Memory B cell (primary cell): ENCODE results near the gene CYP3A4.

Experiments used
- ATAC-seq: fragments of 150-1000 bp; cut with Tn5 transposase; 2 replicates; pipeline ENCODE4 v1.10.0; 2021; ENCODE audit warnings: low read depth, mild to moderate bottlenecking, moderate library complexity
- DNase-seq, 2 donors: peaks; one replicate each; pipeline ENCODE4 v3.0.0; 2022; ENCODE audit warnings: low spot score in 2 of 2
- H3K27ac Mint-ChIP-seq: one replicate; pipeline ENCODE4 v1.8.0; 2022; ENCODE audit warnings: mild to moderate bottlenecking, moderate library complexity, mixed read lengths
- H3K27me3 Mint-ChIP-seq: one replicate; pipeline ENCODE4 v1.8.0; 2022; ENCODE audit warnings: mixed read lengths
- H3K36me3 Mint-ChIP-seq: one replicate; pipeline ENCODE4 v1.8.0; 2022; ENCODE audit warnings: mild to moderate bottlenecking, mixed read lengths
- H3K4me1 Mint-ChIP-seq: one replicate; pipeline ENCODE4 v1.8.0; 2022; ENCODE audit warnings: mixed read lengths
- H3K4me3 Mint-ChIP-seq: one replicate; pipeline ENCODE4 v1.8.0; 2022; ENCODE audit warnings: mild to moderate bottlenecking, moderate library complexity, mixed read lengths
- H3K9me3 Mint-ChIP-seq: one replicate; pipeline ENCODE4 v1.8.0; 2022; ENCODE audit warnings: mixed read lengths

Gene CYP3A4

DNA sequence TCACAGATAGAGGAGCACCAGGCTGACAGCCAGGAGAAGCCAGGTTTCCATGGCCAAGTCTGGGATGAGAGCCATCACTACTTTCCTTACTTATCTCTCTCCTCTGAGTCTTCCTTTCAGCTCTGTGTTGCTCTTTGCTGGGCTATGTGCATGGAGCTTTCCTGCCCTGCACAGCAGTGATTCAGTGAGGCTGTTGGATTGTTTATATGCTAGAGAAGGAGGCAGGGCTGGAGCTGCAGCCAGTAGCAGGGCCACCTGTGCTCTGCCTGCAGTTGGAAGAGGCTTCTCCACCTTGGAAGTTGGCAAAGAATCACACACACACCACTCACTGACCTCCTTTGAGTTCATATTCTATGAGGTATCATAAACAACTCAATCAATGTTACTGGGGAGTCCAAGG, at the start of gene CYP3A4:
Gene CYP3A4 (minus strand): TSS at position 178 of the 400 bp plus-strand sequence. CDS start 103 bp downstream, at position 75.
- Mint-ChIP-seq H3K27ac (no peak within 1 kb of the TSS), H3K4me3 (no peak within 1 kb of the TSS), H3K4me1 (no peaks in the 10 kb centered on the region), H3K36me3 (no peaks in the 10 kb centered on the region), H3K27me3 (peaks cover 26% of the 10 kb centered on the region), H3K9me3 (no peaks in the 10 kb centered on the region)
- no peak for ATAC-seq
- no peak for DNase-seq

GRCh38 chr7:99833289-99833877, 49.4 kb upstream of the CYP3A4 start:
- ATAC-seq (no peak), DNase-seq (no peak)
- Mint-ChIP-seq H3K4me1 (peaks cover 2% of the 10 kb centered on the region), H3K9me3 (no peaks in the 10 kb centered on the region), H3K27ac (no peak overlapping the region), H3K4me3 (no peak overlapping the region), H3K27me3 (peaks cover 2% of the 10 kb centered on the region), H3K36me3 (no peaks in the 10 kb centered on the region)

DNA sequence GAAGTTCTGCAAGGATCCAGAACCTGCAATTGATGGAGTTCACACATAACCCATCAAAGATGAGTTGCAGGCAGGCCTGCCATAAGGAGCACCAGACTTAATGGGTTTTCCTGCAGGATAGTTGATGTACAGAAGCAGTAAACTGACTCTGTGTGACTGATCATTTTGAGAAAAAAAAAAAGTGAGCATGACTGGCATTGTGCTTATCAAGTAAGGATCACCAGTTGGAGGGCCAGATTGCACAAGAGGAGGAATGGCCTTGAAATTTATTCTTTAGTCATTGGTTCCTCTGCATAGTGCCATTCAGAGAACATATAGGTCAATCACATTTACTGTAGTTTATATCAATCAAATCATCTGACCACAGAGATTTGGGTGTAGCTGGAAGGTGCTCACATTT, 47.6 kb upstream of the CYP3A4 start:
- Mint-ChIP-seq H3K4me3 (no peak overlapping the region), H3K4me1 (no peaks in the 10 kb centered on the region), H3K27ac (no peak overlapping the region), H3K9me3 (no peaks in the 10 kb centered on the region), H3K27me3 (peaks cover 4% of the 10 kb centered on the region), H3K36me3 (no peaks in the 10 kb centered on the region)
- ATAC-seq (no peak), DNase-seq (no peak)

DNA sequence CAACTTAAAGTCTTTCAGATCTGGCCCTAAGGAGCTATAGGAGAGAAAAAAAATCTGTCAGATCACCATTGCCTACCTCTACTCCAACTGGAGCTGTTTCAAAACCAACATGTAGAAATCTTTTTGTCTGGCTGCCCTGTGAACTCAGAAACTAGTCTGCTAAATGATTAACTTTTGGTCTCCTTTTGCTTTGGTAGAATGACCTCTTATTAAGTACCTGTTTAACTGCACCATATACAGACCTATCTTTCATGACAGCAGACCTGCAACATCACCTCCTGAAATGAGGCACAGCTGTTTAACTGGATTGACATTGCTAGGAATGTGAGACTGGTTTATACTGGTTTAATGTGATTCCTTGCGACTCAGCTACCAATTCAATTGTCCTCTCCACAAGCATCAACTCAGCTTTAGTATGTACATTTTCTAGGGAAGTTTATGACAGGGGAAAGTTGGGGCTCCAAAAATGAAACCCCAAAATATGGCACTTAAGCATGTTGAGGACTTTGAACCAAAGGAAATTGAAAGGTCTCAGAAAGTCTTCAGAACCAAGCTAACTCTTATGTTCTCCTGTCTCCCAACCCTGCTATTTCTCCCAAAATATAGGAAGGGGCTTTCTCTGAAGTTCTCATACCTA, 45.7 kb upstream of the CYP3A4 start:
- Mint-ChIP-seq H3K4me3 (no peak overlapping the region), H3K27me3 (peaks cover 4% of the 10 kb centered on the region), H3K9me3 (no peaks in the 10 kb centered on the region), H3K4me1 (no peaks in the 10 kb centered on the region), H3K27ac (no peak overlapping the region), H3K36me3 (no peaks in the 10 kb centered on the region)
- DNase-seq (no peak), ATAC-seq (no peak)

GRCh38 chr7:99828811-99829210, 44.8 kb upstream of the CYP3A4 start:
- Mint-ChIP-seq H3K27me3 (peaks cover 4% of the 10 kb centered on the region), H3K36me3 (no peaks in the 10 kb centered on the region), H3K4me1 (no peaks in the 10 kb centered on the region), H3K27ac (no peak overlapping the region), H3K9me3 (no peaks in the 10 kb centered on the region), H3K4me3 (no peak overlapping the region)
- ATAC-seq = no peak
- no peak for DNase-seq

GRCh38 chr7:99827040-99827778, 43.2 kb upstream of the CYP3A4 start:
- Mint-ChIP-seq H3K27me3 (peaks cover 4% of the 10 kb centered on the region), H3K36me3 (no peaks in the 10 kb centered on the region)
- ATAC-seq = no peak

DNA sequence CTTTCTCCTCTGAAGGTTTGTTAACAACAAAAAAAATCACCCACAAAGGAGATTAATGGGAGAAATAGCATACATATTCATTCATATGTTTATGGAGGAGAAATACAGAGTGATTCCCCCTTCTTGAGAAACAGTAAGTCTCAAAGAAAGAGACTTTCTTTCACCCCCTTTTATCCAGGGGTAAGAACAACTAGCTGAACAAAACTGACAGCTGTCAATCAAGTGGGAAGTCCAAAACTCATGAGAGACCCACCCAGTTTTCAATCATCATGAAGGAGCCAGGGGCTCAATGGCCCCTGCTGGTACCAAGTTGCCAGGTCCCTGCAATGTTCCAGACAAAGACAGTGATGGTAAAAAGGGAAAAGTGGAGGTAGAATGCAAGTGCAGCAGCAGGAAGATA, 41.9 kb upstream of the CYP3A4 start:
- no peak overlapping the region for H3K4me3 Mint-ChIP-seq
- H3K4me1 Mint-ChIP-seq = no peaks in the 10 kb centered on the region
- H3K27me3 Mint-ChIP-seq = peaks cover 5% of the 10 kb centered on the region
- H3K9me3 Mint-ChIP-seq = no peaks in the 10 kb centered on the region
- H3K27ac Mint-ChIP-seq = no peak overlapping the region
- DNase-seq (no peak), ATAC-seq (no peak)
- no peaks in the 10 kb centered on the region for H3K36me3 Mint-ChIP-seq

More at GRCh38 chr7:99827040-99827778, 43.2 kb upstream of the CYP3A4 start:
- H3K4me1 Mint-ChIP-seq = no peaks in the 10 kb centered on the region
- no peaks in the 10 kb centered on the region for H3K9me3 Mint-ChIP-seq
- H3K27ac Mint-ChIP-seq = no peak overlapping the region
- no peak for DNase-seq
- no peak overlapping the region for H3K4me3 Mint-ChIP-seq

- Mint-ChIP-seq H3K4me3 (no peak overlapping the region), H3K27me3 (peaks cover 6% of the 10 kb centered on the region), H3K36me3 (no peaks in the 10 kb centered on the region), H3K4me1 (no peaks in the 10 kb centered on the region), H3K9me3 (peaks cover under 1% of the 10 kb centered on the region), H3K27ac (no peak overlapping the region)
- DNase-seq (no peak), ATAC-seq (no peak)
Observed at GRCh38 chr7:99825452-99825851, 41.5 kb upstream of the CYP3A4 start.

GRCh38 chr7:99824091-99824490, 40.1 kb upstream of the CYP3A4 start:
- H3K36me3 Mint-ChIP-seq = no peaks in the 10 kb centered on the region
- DNase-seq (no peak), ATAC-seq (no peak)
- H3K27me3 Mint-ChIP-seq = peaks cover 6% of the 10 kb centered on the region
- peaks cover 2% of the 10 kb centered on the region for H3K9me3 Mint-ChIP-seq
- no peak overlapping the region for H3K4me3 Mint-ChIP-seq
- no peaks in the 10 kb centered on the region for H3K4me1 Mint-ChIP-seq
- H3K27ac Mint-ChIP-seq = no peak overlapping the region

GRCh38 chr7:99822731-99823718, 39.0 kb upstream of the CYP3A4 start:
- no peaks in the 10 kb centered on the region for H3K4me1 Mint-ChIP-seq
- H3K27me3 Mint-ChIP-seq = peaks cover 9% of the 10 kb centered on the region
- ATAC-seq (no peak), DNase-seq (no peak)
- H3K9me3 Mint-ChIP-seq = peaks cover 2% of the 10 kb centered on the region
- no peak overlapping the region for H3K4me3 Mint-ChIP-seq
- H3K27ac Mint-ChIP-seq = no peak overlapping the region
- H3K36me3 Mint-ChIP-seq = no peaks in the 10 kb centered on the region

GRCh38 chr7:99820408-99821027, 36.5 kb upstream of the CYP3A4 start:
- Mint-ChIP-seq H3K36me3 (no peaks in the 10 kb centered on the region), H3K27me3 (peaks cover 8% of the 10 kb centered on the region), H3K4me3 (no peak overlapping the region), H3K9me3 (peaks cover 2% of the 10 kb centered on the region), H3K27ac (no peak overlapping the region), H3K4me1 (no peaks in the 10 kb centered on the region)
- no peak for DNase-seq
- ATAC-seq = no peak

DNA sequence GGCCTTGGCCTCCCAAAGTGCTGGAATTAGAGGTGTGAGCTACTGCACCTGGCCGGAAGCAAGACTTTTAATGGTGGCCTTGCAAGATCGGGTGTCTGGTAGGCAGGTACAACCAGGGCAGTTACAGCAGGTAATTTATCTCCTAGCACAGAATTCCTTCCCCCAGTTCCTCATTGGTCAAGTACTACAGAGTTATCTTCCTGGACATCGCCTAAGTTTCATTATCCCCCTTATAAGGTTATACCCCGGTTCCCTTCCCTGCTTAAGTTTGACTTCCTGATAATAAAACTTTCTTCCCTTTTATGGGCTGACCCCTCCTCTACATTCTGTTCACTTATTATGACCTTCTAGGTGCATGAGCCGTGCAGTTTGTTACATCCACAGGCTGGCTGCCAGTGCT, 24.8 kb upstream of the CYP3A4 start:
- ATAC-seq (no peak), DNase-seq (no peak)
- Mint-ChIP-seq H3K4me1 (no peaks in the 10 kb centered on the region), H3K9me3 (peaks cover 6% of the 10 kb centered on the region), H3K36me3 (peaks cover 3% of the 10 kb centered on the region), H3K27ac (no peak overlapping the region), H3K27me3 (peaks cover 15% of the 10 kb centered on the region), H3K4me3 (no peak overlapping the region)

GRCh38 chr7:99806839-99807478, 23.0 kb upstream of the CYP3A4 start:
- no peak overlapping the region for H3K4me3 Mint-ChIP-seq
- DNase-seq (no peak), ATAC-seq (no peak)
- peaks cover 5% of the 10 kb centered on the region for H3K36me3 Mint-ChIP-seq
- H3K4me1 Mint-ChIP-seq = no peaks in the 10 kb centered on the region
- peaks cover 6% of the 10 kb centered on the region for H3K9me3 Mint-ChIP-seq
- no peak overlapping the region for H3K27ac Mint-ChIP-seq
- peaks cover 21% of the 10 kb centered on the region for H3K27me3 Mint-ChIP-seq
